Measurements from ENCODE around the gene FAM81A.

DNA sequence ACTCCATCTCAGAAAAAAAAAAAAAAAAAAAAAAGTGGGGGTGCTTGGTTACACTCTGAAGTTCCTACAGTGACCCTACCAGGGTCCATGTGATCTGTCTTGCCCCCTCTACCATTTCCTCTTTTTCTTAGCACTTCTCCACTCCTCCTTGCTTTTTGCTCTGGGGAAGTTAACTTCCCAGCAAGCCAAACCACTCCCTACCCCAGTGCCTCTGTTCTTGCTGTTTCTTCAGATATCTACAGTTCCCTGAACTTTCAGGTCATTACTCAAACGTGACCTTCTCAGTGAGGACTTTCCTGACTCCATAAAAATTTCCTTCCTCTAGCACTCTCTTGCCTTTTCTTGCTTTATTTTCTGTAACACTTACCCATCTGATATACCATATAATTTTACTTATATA lies 112.5 kb downstream of the FAM81A start:
- TF ChIP-seq, protein P1, sequence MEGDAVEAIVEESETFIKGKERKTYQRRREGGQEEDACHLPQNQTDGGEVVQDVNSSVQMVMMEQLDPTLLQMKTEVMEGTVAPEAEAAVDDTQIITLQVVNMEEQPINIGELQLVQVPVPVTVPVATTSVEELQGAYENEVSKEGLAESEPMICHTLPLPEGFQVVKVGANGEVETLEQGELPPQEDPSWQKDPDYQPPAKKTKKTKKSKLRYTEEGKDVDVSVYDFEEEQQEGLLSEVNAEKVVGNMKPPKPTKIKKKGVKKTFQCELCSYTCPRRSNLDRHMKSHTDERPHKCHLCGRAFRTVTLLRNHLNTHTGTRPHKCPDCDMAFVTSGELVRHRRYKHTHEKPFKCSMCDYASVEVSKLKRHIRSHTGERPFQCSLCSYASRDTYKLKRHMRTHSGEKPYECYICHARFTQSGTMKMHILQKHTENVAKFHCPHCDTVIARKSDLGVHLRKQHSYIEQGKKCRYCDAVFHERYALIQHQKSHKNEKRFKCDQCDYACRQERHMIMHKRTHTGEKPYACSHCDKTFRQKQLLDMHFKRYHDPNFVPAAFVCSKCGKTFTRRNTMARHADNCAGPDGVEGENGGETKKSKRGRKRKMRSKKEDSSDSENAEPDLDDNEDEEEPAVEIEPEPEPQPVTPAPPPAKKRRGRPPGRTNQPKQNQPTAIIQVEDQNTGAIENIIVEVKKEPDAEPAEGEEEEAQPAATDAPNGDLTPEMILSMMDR (IDR thresholded peaks at IDR 0.05) = no peak
- no peak for TF ChIP-seq POLR2AphosphoS5 (IDR thresholded peaks at IDR 0.05)

All from gastroesophageal sphincter (tissue), 3 donors.